ES-I3 (cell line): ENCODE results near the gene FRMD5.
"Not testable (repeated sequence)": the region's sequence is repeated elsewhere in the genome, so short reads cannot be mapped to it uniquely, and the experiment has no call there.

Experiments used
- H3K36me3 ChIP-seq: 2 replicates; pipeline ENCODE4 v1.6.1; 2013; ENCODE audit warnings: mild to moderate bottlenecking, low read length, control low read depth, moderate library complexity; ENCODE audit not compliant: insufficient read depth
- H3K4me1 ChIP-seq: 2 replicates; pipeline ENCODE4 v1.6.1; 2013; ENCODE audit warnings: mild to moderate bottlenecking, control low read depth, low read length; ENCODE audit not compliant: insufficient read depth
- H3K9ac ChIP-seq: 2 replicates; pipeline ENCODE4 v1.6.1; 2013; ENCODE audit warnings: low read depth, mild to moderate bottlenecking, low read length, moderate library complexity
- H3K9me3 ChIP-seq: 2 replicates; pipeline ENCODE4 v1.6.1; 2013; ENCODE audit warnings: mild to moderate bottlenecking, low read length, moderate library complexity; ENCODE audit not compliant: control insufficient read depth, insufficient read depth

FRMD5 gene

GRCh38 chr15:44015545-44016305 lies 179.3 kb downstream of the FRMD5 start:
- no peaks in the 10 kb centered on the region for H3K4me1 ChIP-seq
- H3K36me3 ChIP-seq = no peaks in the 10 kb centered on the region
- H3K9ac ChIP-seq = no peak overlapping the region
- H3K9me3 ChIP-seq = no peaks in the 10 kb centered on the region

- Histone ChIP-seq H3K9ac (no peak overlapping the region), H3K9me3 (no peaks in the 10 kb centered on the region), H3K4me1 (no peaks in the 10 kb centered on the region), H3K36me3 (no peaks in the 10 kb centered on the region)
Measured at GRCh38 chr15:44011238-44011854, 183.7 kb downstream of the FRMD5 start.

- Histone ChIP-seq H3K9me3 (no peaks in the 10 kb centered on the region), H3K4me1 (no peaks in the 10 kb centered on the region), H3K9ac (no peak overlapping the region), H3K36me3 (no peaks in the 10 kb centered on the region)
Measured at GRCh38 chr15:44010089-44010488, 185.0 kb downstream of the FRMD5 start.

GRCh38 chr15:44009038-44009437 lies 186.0 kb downstream of the FRMD5 start:
- Histone ChIP-seq H3K9me3 (no peaks in the 10 kb centered on the region), H3K36me3 (no peaks in the 10 kb centered on the region), H3K4me1 (no peaks in the 10 kb centered on the region), H3K9ac (no peak overlapping the region)

GRCh38 chr15:44000248-44000647 lies 194.8 kb downstream of the FRMD5 start:
- H3K9ac ChIP-seq, H3K36me3 ChIP-seq, H3K9me3 ChIP-seq, H3K4me1 ChIP-seq: not testable (repeated sequence)

- no peaks in the 10 kb centered on the region for H3K9me3 ChIP-seq
- no peaks in the 10 kb centered on the region for H3K4me1 ChIP-seq
- H3K36me3 ChIP-seq = no peaks in the 10 kb centered on the region
- H3K9ac ChIP-seq = no peak overlapping the region
Measured at GRCh38 chr15:43998607-43999006, 196.5 kb downstream of the FRMD5 start.

DNA sequence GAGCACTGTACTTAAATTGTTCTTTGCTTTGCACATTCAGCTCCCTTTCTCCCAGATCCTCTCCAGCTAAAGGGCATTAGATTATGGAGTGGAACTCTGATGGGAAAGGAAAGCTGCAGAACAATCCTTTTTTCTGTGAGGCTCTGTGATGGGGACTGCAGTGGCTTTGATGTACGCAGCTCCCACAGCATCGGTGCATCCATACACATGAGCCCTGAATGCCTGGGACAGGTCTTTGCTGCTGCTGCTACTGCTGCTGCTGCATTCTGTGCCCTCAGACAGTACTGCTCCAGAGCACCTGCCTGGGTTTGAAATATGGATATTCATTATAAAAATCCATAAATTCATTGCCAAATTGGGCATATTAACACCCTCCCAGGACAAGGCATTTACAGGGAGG lies 203.9 kb downstream of the FRMD5 start:
- H3K36me3 ChIP-seq = no peaks in the 10 kb centered on the region
- no peak overlapping the region for H3K9ac ChIP-seq
- no peaks in the 10 kb centered on the region for H3K9me3 ChIP-seq
- H3K4me1 ChIP-seq = no peaks in the 10 kb centered on the region

DNA sequence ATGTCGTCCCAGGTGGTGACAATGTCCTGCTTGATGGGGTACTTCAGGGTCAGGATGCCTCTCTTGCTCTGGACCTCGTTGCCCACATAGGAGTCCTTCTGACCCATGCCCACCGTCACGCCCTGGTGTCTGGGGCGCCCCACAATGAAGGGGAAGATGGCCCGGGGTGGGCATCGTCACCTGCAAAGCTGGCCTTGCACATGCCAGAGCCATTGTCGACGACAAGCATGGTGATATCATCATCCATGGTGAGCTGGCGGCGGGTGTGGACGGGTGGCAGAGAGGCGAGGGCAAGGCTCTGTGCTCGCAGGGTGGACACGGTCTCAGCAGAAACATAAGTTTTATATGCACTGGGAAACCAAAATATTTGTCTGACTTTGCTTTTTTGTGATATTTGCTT lies 205.1 kb downstream of the FRMD5 start:
- H3K36me3 ChIP-seq = no peaks in the 10 kb centered on the region
- H3K9ac ChIP-seq = no peak overlapping the region
- H3K4me1 ChIP-seq = no peaks in the 10 kb centered on the region
- no peaks in the 10 kb centered on the region for H3K9me3 ChIP-seq

GRCh38 chr15:43988900-43989299 lies 206.2 kb downstream of the FRMD5 start:
- H3K4me1 ChIP-seq = peaks cover 4% of the 10 kb centered on the region
- no peak overlapping the region for H3K9ac ChIP-seq
- no peaks in the 10 kb centered on the region for H3K36me3 ChIP-seq
- no peaks in the 10 kb centered on the region for H3K9me3 ChIP-seq

- Histone ChIP-seq H3K36me3 (no peaks in the 10 kb centered on the region), H3K9me3 (no peaks in the 10 kb centered on the region), H3K4me1 (peaks cover 9% of the 10 kb centered on the region), H3K9ac (no peak overlapping the region)
Measured at GRCh38 chr15:43987924-43988323, 207.1 kb downstream of the FRMD5 start.

DNA sequence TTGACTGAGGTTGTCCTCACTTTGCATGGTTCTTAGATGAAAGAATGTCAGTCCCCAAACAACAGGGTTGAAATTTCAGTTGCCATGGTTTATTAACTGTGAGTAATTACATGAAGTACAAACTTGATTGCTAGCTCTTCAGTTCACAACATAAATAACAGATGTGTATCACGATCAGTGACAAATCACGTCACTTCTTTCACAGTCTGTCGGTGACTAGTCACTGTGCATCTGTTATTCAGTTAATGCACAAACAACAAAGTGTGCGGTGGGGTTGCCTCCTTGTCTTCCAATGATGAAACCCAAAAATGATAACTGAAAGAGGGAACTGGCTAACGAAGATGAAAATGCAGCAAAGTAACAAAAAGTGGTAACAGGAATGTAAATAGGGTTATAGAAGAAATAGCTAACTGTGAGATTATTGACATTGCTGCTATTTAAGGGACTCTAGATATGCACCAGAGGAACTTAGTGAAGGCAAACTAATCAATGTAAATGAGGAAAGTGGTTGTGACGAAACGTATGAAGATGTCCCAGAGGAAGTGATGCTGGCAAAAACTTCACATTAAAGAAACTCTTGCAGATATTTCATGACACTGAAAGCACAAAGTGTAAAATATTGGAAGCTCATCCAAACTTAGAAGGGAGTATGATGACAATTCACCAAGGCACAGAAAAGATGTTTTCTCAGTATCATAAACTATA lies 208.9 kb downstream of the FRMD5 start:
- peaks cover 9% of the 10 kb centered on the region for H3K4me1 ChIP-seq
- no peaks in the 10 kb centered on the region for H3K36me3 ChIP-seq
- H3K9ac ChIP-seq = no peak overlapping the region
- no peaks in the 10 kb centered on the region for H3K9me3 ChIP-seq

DNA sequence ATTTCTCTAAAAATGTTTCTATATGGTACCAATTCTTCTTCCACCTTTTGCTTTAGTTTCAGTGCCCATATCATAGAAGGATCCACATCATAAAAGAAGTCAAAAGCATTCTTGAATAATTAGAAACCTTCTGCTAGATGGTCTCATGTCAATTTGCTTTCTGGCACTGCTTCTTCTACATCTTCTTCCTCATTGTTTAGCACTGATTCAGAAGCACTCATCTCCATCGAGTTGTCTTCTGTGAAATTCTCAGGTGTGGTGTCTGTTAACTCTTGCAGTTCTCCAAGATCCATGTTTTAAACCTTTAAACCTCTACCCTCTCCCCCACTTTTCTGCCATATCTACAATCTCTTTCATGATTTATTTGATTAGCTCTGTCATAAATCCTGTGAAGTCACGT lies 213.5 kb downstream of the FRMD5 start:
- H3K36me3 ChIP-seq = no peaks in the 10 kb centered on the region
- no peak overlapping the region for H3K9ac ChIP-seq
- H3K4me1 ChIP-seq = peaks cover 9% of the 10 kb centered on the region
- H3K9me3 ChIP-seq = no peaks in the 10 kb centered on the region

DNA sequence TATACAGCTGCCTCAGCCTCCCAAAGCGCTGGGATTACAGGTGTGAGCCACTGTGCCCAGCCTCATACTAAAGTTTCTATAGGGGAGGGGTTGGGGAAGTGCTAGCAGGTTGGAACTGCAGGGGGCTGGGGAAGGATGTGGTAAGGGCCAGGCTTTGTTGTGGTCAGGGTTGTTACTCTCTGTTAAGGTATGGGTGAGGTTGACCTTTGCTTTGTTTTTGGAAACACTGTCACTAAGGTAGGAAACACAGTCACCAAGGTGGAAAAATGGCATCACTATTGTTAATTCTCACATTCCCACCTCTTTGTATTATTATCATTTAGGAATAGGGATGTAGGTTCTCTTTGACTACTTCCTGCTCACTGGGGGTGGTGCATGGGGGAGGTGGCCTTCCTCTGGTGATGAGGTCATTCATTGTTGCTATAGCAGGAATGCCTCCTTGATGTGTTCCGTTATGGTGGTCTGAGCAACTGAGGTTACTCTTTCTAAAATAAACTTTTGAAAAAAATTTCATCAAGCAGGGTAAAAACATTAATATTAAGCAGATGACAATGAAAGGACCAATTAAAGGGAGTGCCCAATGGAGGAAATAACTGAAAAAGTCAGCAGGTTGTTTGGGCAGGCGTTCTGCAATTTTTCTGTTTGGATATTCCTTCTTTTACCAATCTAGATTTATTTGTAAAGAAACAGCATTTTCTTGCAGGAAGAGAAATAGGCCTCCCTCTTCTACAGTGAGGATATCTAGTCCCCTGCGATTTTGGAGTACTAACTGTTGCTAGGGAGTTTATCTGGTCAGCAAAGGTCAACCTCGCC lies 217.8 kb downstream of the FRMD5 start:
- 0 out of 2 replicates have a peak, but pooled peaks cover 3% of the 10 kb centered on the region for H3K4me1 ChIP-seq
- H3K36me3 ChIP-seq = no peaks in the 10 kb centered on the region
- no peak overlapping the region for H3K9ac ChIP-seq
- no peaks in the 10 kb centered on the region for H3K9me3 ChIP-seq

DNA sequence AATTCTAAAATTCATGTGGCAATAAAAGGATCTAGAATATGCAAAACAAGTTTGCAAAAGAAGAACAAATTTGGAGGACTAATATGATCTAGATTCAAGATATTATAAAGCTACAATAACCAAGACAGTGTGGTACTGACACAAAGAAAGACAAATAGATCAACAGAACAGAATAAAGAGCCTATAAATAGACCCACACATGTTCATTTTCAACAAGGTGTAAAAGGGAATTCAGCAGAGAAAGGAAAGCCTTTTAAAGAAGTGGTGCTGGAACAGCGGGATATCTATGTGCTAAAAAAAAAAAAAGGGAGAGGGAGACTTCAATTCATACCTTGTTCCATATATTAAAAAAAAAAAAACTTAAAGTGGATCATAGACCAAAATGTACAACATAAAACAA lies 219.3 kb downstream of the FRMD5 start:
- no peaks in the 10 kb centered on the region for H3K36me3 ChIP-seq
- no peaks in the 10 kb centered on the region for H3K9me3 ChIP-seq
- H3K4me1 ChIP-seq = 0 out of 2 replicates have a peak, but pooled peaks cover 3% of the 10 kb centered on the region
- H3K9ac ChIP-seq = no peak overlapping the region
